ENCODE results near the gene PCDHA12.

- TF ChIP-seq CTCF (IDR thresholded peaks at IDR 0.05) (peak in 2 of 3 experiments; percentile 25 to 35), POLR2A (IDR thresholded peaks at IDR 0.05) (no peak)
Measured at GRCh38 chr5:140868721-140869554, 6.2 kb upstream of the PCDHA12 start, which contains the start of gene PCDHA11.

Data from testis (tissue), 2 donors.